ENCODE measurements around the gene NRAP. TPM values are rescaled to one million over a fixed set of nuclear protein-coding genes. Genes with fewer than 3 reads are reported as not detected.

The NRAP gene
- total and polyA plus RNA-seq, 10 of the 15 experiments (the other 5 are each of a cell fraction or from before 2014, with no cell fraction given) = not detected

- TF ChIP-seq ZBTB4 (CRISPR knock-in tag; IDR thresholded peaks at IDR 0.05) (no peak), BCL3 (IDR thresholded peaks at IDR 0.05; ENCODE audit: borderline replicate concordance, insufficient read depth, low read depth, low read length, poor library complexity, severe bottlenecking) (no peak)
Observed at GRCh38 chr10:113641702-113642101, 22.1 kb downstream of the NRAP start (continued).

GRCh38 chr10:113639966-113640365 lies 23.9 kb downstream of the NRAP start:
- WGBS (ENCODE audit: insufficient coverage, insufficient replicate concordance, low lambda C conversion rate, missing lambda C conversion rate) = 27% methylated on average over 3 of the region's 3 CpGs
- no peaks in the 10 kb centered on the region; a peak in 2 of 4 replicates for H3K27me3 ChIP-seq (replicated peaks in 1 of 2; ENCODE audit: control insufficient read depth in 2 of 2, insufficient read depth in 2 of 2, low read length in 1 of 2)
- CTCF ChIA-PET = interaction anchor here (1.7 kb wide), 1 partner anchor 12 kb away, joined by 5 read pairs; no protein-coding TSS in a partner anchor
- ATAC-seq = no peak
- H2AFZ ChIP-seq (ENCODE audit: control insufficient read depth, low read depth, low read length) = no peak overlapping the region
- SMC1A ChIA-PET (ENCODE audit: uncharacterized antibody, unreplicated experiment) = interaction anchor here (1.1 kb wide), 1 partner anchor 24 kb away, joined by 3 read pairs; the partner anchor contains the start of gene NRAP
- intact Hi-C loops (cut with micrococcal nuclease; ENCODE audit: unreplicated experiment) (no loop called here), in situ Hi-C loops (cut with MboI) (no loop called here)
- RAD21 ChIA-PET (ENCODE audit: unreplicated experiment) = no interaction called here
- no peaks in the 10 kb centered on the region for H3K4me1 ChIP-seq (ENCODE audit: control insufficient read depth, insufficient read depth, low read length)
- H3K4me3 ChIP-seq = no peak overlapping the region
- no peaks in the 10 kb centered on the region for H3K79me2 ChIP-seq (ENCODE audit: control insufficient read depth, insufficient read depth, low read length)
- H3K9ac ChIP-seq (ENCODE audit: control insufficient read depth, insufficient read depth, low read length) = no peak overlapping the region
- POLR2A ChIA-PET = no interaction called here
- no TSS peak for BruUV-seq (replicated peaks)
- no peak overlapping the region for H3K4me2 ChIP-seq (ENCODE audit: control insufficient read depth, insufficient read depth)
- H3K27ac ChIP-seq (ENCODE audit: control insufficient read depth, insufficient read depth) = no peak overlapping the region
- FAIRE-seq = no peak
- no peak for DNase-seq (ENCODE audit: low read depth, low spot score)
- H3K36me3 ChIP-seq (ENCODE audit: control insufficient read depth in 2 of 2, insufficient read depth in 2 of 2, low read length in 1 of 2) = no peaks in the 10 kb centered on the region
- H3K9me3 ChIP-seq (replicated peaks; ENCODE audit: control insufficient read depth, insufficient read depth, low read length) = no peaks in the 10 kb centered on the region; the same call in 2 of the 3 replicates
- no peaks in the 10 kb centered on the region for H4K20me1 ChIP-seq (ENCODE audit: control insufficient read depth, insufficient read depth)
- TF ChIP-seq RUNX3 (IDR thresholded peaks at IDR 0.05; ENCODE audit: low read length) = no peak
- TF ChIP-seq HSF1 (IDR thresholded peaks at IDR 0.05; ENCODE audit: low read depth, low read length) = no peak
- TF ChIP-seq IRF3 (IDR thresholded peaks at IDR 0.05) = no peak
- TF ChIP-seq YY1 (IDR thresholded peaks at IDR 0.05; ENCODE audit: low read depth, low read length) = no peak
- no peak for TF ChIP-seq TAF1 (IDR thresholded peaks at IDR 0.05; ENCODE audit: borderline replicate concordance, low read depth, low read length)
- TF ChIP-seq USF1 (IDR thresholded peaks at IDR 0.05; ENCODE audit: borderline replicate concordance, extremely low read length, insufficient read depth, low read depth, low read length) = no peak
- TF ChIP-seq NFXL1 (IDR thresholded peaks at IDR 0.05; ENCODE audit: borderline replicate concordance) = no peak
- no peak for TF ChIP-seq SIN3A (IDR thresholded peaks at IDR 0.05; ENCODE audit: low read depth, low read length)
- TF ChIP-seq ZNF24 (IDR thresholded peaks at IDR 0.05) = no peak
- no peak for TF ChIP-seq SRF (IDR thresholded peaks at IDR 0.05; ENCODE audit: low read depth in 2 of 2, low read length in 2 of 2)
- TF ChIP-seq JUNB (IDR thresholded peaks at IDR 0.05) = no peak
- TF ChIP-seq NRF1 (conservative IDR thresholded peaks at IDR 0.05; ENCODE audit: low read depth, low read length) = no peak
- TF ChIP-seq, protein P1, sequence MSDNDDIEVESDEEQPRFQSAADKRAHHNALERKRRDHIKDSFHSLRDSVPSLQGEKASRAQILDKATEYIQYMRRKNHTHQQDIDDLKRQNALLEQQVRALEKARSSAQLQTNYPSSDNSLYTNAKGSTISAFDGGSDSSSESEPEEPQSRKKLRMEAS (IDR thresholded peaks at IDR 0.05; ENCODE audit: low read depth, low read length) = no peak

All from GM12878 (cell line).